Measurements from ENCODE around the gene CCNDBP1. TPM values are rescaled to one million over a fixed set of nuclear protein-coding genes. Genes with fewer than 3 reads are reported as not detected.

Gene CCNDBP1
- total RNA-seq, 1 donor from 2014 or later, result 31.2 TPM

DNA sequence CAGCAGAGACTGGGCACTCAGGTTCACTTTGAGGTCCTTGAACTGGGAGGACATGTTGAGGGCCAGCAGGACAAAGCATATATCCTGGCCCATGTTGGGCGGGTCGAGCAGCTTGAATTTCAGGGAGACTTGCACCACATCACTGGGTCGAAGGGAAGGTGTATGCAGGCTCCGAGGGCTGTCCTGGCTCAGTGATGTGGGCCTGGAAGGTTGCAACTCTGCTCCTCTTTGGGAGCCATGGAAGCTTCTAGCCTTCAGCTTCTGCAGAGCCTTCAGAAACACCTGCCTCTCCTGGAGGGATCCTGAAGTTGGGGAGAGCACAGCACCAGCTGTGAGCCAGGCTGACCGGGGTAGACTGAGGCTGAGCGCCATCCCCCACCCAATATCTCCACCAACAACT is 50.3 kb downstream of the CCNDBP1 start:
- Mint-ChIP-seq H3K36me3 (no peaks in the 10 kb centered on the region), H3K4me3 (no peak overlapping the region), H3K4me1 (peaks cover 6% of the 10 kb centered on the region), H3K27ac (no peak overlapping the region), H3K27me3 (ENCODE audit: low read depth) (peaks cover 25% of the 10 kb centered on the region), H3K9me3 (no peaks in the 10 kb centered on the region)
- no peak for TF ChIP-seq CTCF (IDR thresholded peaks at IDR 0.05; ENCODE audit: unreplicated experiment)
- no peak for DNase-seq (ENCODE audit: low spot score in 2 of 2, unreplicated experiment in 2 of 2)

DNA sequence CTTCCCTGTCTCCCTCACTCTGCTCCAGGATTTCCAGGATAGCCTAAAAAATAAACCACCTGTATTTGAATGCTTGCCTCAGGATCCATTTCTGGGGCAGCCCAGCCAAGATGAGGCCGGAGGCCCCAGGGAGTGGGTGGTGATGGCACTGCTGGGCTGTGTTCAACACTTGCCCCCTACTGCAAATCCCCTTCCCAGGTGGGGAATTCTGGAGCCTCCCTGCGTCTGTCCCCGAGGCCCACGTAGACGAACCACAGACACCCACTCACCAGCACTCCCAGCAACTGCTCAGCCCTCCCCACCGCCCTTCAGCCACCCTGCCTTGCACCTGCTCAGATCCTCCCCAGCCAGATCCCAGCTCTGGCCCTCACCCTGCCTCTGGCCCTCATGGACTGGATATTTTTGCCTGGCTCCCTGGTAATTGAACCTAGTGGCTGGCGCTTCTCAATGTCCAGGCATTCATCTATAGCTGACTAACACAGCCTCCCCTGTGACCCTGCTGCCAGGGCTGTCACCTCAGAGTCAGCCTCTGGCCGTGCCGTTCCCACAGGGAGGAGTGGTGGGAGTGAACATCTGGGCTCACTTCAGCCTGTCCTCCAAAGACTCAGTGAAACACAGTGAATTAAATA is 52.8 kb downstream of the CCNDBP1 start:
- Mint-ChIP-seq H3K27me3 (ENCODE audit: low read depth) (peaks cover 30% of the 10 kb centered on the region), H3K9me3 (no peaks in the 10 kb centered on the region), H3K27ac (no peak overlapping the region), H3K4me3 (no peak overlapping the region), H3K4me1 (peaks cover 6% of the 10 kb centered on the region), H3K36me3 (no peaks in the 10 kb centered on the region)
- DNase-seq (ENCODE audit: low spot score in 2 of 2, unreplicated experiment in 2 of 2), result no peak
- TF ChIP-seq CTCF (IDR thresholded peaks at IDR 0.05; ENCODE audit: unreplicated experiment), result no peak

GRCh38 chr15:43238671-43239131 is 53.5 kb downstream of the CCNDBP1 start:
- no peak for TF ChIP-seq CTCF (IDR thresholded peaks at IDR 0.05; ENCODE audit: unreplicated experiment)
- no peaks in the 10 kb centered on the region for H3K36me3 Mint-ChIP-seq
- no peak for DNase-seq (ENCODE audit: low spot score in 2 of 2, unreplicated experiment in 2 of 2)
- no peak overlapping the region for H3K4me3 Mint-ChIP-seq
- no peaks in the 10 kb centered on the region for H3K9me3 Mint-ChIP-seq
- H3K27ac Mint-ChIP-seq, result no peak overlapping the region
- H3K4me1 Mint-ChIP-seq, result peaks cover 6% of the 10 kb centered on the region
- peaks cover 29% of the 10 kb centered on the region for H3K27me3 Mint-ChIP-seq (ENCODE audit: low read depth)

DNA sequence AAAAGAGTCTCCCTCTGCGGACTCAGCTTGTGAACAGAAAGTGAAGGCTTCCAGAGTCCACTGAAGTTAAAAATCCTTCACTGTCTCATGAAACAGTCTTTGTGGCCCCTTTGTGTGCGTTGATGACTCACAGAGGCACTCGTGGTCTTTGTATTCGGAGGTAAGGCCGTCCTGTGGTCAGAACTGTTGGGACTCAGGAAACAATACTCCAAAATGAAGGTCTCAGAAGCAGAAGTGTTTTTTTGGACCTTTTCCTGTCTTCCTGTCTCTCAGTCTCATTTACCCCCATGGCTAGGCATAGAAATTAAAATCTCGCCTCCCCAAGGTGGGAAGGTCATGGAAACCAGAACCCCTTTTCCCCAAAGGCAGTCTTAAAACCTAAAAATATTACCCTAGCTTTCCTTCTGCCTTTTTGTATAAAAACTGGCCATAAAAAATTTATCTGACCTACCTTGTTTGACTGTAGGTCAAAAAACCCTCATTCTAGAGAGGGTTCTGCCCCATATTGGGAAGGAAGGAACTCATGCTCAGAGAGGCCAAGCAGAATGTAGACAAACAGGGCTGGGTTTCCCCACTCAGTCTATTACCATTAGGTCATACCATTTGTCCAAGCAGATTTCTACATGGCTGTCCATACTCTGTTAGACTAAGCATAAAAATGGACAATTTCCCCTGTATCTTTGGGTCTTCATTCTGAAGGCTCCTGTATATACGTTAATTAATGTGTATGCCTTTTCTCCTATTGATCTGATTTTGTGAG is 54.7 kb downstream of the CCNDBP1 start:
- no peak for DNase-seq (ENCODE audit: low spot score in 2 of 2, unreplicated experiment in 2 of 2)
- TF ChIP-seq CTCF (IDR thresholded peaks at IDR 0.05; ENCODE audit: unreplicated experiment), result no peak
- Mint-ChIP-seq H3K4me1 (peaks cover 6% of the 10 kb centered on the region), H3K27ac (no peak overlapping the region), H3K36me3 (no peaks in the 10 kb centered on the region), H3K9me3 (no peaks in the 10 kb centered on the region), H3K27me3 (ENCODE audit: low read depth) (peaks cover 30% of the 10 kb centered on the region), H3K4me3 (no peak overlapping the region)

DNA sequence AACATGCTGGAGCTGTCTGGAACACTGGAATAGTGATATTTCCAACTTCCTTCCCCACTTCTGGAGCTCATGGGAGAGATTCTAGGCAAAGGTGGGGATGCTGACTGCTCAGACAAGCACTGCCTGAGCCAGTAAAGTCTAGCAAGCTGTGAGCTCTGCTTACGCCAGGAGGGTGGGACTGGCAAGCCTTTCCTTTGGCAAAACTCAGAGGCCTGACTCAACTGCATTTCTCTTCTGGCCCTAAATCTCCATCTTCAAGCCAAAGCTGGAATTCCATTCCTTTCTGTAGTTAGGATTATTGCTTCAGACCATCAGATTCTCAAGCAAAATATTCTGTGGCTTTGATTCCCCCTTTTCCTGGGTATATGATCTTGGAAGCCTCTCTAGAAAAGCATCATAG is 55.9 kb downstream of the CCNDBP1 start:
- no peaks in the 10 kb centered on the region for H3K36me3 Mint-ChIP-seq
- H3K9me3 Mint-ChIP-seq, result no peaks in the 10 kb centered on the region
- peaks cover 6% of the 10 kb centered on the region for H3K4me1 Mint-ChIP-seq
- peaks cover 28% of the 10 kb centered on the region for H3K27me3 Mint-ChIP-seq (ENCODE audit: low read depth)
- no peak overlapping the region for H3K4me3 Mint-ChIP-seq
- no peak overlapping the region for H3K27ac Mint-ChIP-seq
- no peak for TF ChIP-seq CTCF (IDR thresholded peaks at IDR 0.05; ENCODE audit: unreplicated experiment)
- DNase-seq (ENCODE audit: low spot score in 2 of 2, unreplicated experiment in 2 of 2), result no peak

Measured in mesothelial cell of epicardium (in vitro differentiated cells).